Coronary artery (tissue), 2 donors: Measurements from ENCODE around the gene NHS.
A peak's percentile ranks its signal among the peaks of the same experiment; 100 is the strongest.

ENCODE experiments used
- DNase-seq: peaks from one replicate; pipeline ENCODE4 v3.0.0-alpha.2; 2017; ENCODE audit warnings: low spot score
- H3K27ac ChIP-seq, 2 donors: fragments of 200-600 bp; sonication (generic); one replicate each; pipeline ENCODE4 v1.5.1; 2016 to 2019
- H3K4me3 ChIP-seq: fragments of 200-600 bp; sonication (generic); 2 replicates; pipeline ENCODE4 v1.5.1; 2016; ENCODE audit warnings: mild to moderate bottlenecking, moderate library complexity
- TF ChIP-seq, protein P1 (sequence below): fragments of 200-600 bp; sonication (generic); IDR thresholded peaks from one replicate; pipeline ENCODE4 v1.5.1; 2019; ENCODE audit warnings: antibody characterized with exemption

The NHS gene

DNA sequence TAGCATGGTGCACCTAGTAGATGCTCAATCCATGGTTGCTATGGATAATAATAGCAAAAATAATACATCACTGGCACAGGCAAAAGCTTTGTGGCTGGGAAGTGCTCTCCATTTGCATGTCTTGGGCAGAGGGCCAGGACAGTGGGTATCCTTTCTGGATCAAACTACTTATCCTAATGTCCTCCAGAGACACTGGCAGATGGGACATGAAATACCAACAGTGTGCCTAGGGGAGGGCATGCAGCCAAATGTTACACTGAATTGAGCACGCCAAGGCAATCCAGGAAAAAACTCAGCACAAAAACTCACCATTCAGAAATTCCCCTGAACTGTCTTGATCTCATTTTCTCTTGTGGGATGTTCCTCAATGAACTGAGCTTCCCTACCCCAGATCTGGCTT lies 263.7 kb downstream of the NHS start:
- TF ChIP-seq, protein P1, sequence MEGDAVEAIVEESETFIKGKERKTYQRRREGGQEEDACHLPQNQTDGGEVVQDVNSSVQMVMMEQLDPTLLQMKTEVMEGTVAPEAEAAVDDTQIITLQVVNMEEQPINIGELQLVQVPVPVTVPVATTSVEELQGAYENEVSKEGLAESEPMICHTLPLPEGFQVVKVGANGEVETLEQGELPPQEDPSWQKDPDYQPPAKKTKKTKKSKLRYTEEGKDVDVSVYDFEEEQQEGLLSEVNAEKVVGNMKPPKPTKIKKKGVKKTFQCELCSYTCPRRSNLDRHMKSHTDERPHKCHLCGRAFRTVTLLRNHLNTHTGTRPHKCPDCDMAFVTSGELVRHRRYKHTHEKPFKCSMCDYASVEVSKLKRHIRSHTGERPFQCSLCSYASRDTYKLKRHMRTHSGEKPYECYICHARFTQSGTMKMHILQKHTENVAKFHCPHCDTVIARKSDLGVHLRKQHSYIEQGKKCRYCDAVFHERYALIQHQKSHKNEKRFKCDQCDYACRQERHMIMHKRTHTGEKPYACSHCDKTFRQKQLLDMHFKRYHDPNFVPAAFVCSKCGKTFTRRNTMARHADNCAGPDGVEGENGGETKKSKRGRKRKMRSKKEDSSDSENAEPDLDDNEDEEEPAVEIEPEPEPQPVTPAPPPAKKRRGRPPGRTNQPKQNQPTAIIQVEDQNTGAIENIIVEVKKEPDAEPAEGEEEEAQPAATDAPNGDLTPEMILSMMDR = no peak
- H3K27ac ChIP-seq = no peak overlapping the region
- no peak overlapping the region for H3K4me3 ChIP-seq
- DNase-seq = no peak

DNA sequence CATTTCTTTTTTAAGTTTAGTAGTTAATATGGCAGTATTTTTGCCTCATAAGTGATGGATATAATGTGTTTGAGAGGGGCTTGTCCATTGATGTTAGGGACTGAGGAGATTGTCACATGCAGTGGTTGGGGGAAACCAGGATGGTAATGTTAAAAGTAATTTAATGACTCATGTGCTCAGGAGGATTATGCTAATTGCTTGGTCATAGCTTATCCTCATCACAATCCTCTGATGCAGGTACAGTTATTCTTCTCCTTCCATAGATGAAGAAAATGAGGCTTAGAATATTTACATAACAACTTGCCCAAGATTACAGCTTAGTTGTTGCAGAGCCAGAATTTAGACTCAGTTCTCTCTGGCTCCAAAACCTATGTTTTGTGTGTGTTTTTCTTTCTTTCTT lies 267.9 kb downstream of the NHS start:
- H3K4me3 ChIP-seq = no peak overlapping the region
- TF ChIP-seq, protein P1 = no peak

DNA sequence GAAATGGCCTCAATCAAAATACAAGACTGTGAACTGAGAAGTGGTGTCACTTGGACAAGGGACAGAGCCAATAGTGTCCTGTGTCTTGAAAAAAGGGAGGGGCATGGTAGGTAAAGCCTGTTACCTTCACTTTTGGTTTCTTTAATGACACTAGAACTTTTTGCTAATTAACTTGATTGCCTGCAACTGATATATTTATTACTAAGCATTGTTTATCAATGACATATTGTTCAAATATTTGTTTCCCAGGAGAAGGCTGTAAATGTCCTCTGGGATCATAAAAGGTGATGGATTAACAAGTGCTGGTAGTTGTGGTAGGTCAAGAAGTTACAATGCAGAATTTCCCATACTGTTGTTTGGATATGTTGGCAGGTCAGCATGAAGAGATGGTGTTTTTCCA lies 268.5 kb downstream of the NHS start:
- DNase-seq = no peak
- TF ChIP-seq, protein P1 = no peak
- Histone ChIP-seq H3K4me3 (no peak overlapping the region), H3K27ac (no peak overlapping the region)

More for the DNA sequence above, 267.9 kb downstream of the NHS start:
- H3K27ac ChIP-seq = no peak overlapping the region
- DNase-seq = no peak

DNA sequence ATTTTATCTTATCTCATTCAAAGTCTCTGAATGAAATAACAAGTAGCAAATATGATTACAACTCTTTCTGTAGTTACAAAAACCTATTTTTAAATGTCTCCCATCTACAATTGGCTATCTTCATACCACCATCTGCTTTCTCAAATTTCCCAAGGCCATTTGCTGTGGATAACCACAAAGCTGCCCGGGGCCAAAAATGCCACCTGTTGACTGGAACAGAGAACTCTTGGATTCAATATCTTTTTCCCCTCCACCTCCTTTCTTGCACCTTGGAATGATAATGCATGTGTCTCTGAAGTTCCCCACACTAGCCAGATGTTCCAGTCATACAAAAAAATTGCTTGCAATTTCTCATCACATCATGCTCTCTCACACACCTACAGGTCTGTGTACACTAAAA lies 269.0 kb downstream of the NHS start:
- Histone ChIP-seq H3K4me3 (no peak overlapping the region), H3K27ac (no peak overlapping the region)
- TF ChIP-seq, protein P1 = no peak
- DNase-seq = no peak

DNA sequence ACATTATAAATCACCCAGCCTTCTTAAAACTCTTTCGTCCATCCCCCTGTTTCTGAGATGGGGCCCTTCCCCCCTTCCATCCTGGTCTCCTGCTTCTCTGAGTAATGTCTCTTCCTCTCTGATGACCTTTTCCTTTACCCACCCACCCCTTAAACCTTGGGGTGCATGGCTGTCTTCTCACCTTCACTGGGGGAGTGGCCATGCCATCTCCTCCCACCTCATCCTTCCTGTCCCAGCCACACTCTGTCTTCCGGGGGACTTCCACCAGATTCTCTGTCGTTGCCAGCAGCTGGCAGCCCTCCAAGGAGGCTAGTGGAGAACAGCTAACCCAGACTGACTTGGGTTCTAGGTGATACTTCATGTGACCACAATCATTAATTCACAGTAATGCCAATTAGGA lies 279.1 kb downstream of the NHS start:
- H3K27ac ChIP-seq = no peak overlapping the region
- TF ChIP-seq, protein P1 = no peak
- no peak overlapping the region for H3K4me3 ChIP-seq
- DNase-seq = no peak

DNA sequence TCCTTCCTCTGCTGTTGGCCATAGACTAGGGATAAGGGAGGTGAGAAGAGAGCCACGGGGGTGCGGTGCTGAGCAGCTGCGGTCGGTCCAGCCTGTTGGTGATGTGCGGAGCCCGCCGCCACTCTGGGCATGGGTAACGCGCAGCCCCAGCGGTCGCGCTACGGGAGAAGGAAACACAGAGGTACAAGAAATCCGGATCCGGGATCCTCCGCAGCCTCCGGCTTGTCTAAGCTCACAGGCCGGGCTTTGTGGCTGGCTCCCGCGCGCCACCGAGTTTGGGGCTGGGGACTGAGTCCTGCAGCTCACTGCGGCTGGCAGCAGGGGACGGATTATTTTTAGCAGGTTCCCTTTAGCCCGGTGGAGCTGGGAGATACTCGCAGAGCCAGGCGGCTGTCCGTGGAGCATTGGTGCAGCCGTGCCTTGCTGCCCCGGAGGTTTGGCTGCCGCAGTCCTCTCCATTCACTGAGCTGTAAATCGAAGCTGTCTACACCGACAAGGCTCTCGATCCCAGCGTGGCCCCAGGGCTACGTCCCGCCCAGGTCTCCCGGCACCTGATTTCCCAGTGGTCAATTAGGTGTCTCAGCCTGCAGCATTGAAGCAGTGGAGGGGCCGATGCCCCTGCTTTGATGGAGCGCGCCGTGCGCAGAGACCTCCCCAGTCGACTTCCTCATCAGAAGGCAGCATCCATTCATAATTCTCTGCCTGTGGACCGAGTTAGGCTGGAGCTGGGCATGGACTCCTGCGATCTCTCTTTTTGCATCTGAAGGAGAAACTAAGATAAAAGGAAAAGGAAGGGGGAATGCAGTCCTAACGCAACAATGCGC lies 280.4 kb downstream of the NHS start:
- peak overlapping the region; percentile 68 for H3K4me3 ChIP-seq
- DNase-seq = no peak
- H3K27ac ChIP-seq = peak overlapping the region in 1 of 2 donors; percentile 56
- TF ChIP-seq, protein P1 = no peak

DNA sequence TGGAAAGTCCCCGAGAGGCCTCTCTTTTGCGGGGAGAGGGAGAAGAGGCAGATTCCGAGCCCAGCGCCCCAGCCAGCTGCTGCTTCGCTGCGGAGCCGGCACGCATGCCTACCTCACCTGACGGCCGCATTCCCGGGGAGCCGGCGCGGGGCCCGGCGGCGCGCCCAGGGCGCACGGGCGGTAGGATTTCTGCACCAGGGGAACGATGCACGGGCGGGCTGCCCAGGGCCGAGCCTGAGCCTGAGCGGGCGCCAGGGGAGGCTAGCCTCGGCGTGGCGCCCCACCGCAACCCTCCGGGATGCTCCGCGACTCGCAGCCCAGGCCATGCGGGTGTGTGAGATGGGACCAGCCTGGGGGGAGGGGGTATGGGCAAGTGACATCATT lies 281.0 kb downstream of the NHS start:
- Histone ChIP-seq H3K4me3 (peak overlapping the region; percentile 68), H3K27ac (peak overlapping the region in 1 of 2 donors; percentile 56)
- no peak for DNase-seq
- TF ChIP-seq, protein P1 = no peak
